Stimulated activated CD4-positive, alpha-beta T cell treated with anti-CD3 and anti-CD28 coated beads, TNF-alpha, amount 100 ng/mL, for 4 hours (primary cell): ENCODE results near the gene PTH2.
"Not testable (repeated sequence)": the region's sequence is repeated elsewhere in the genome, so short reads cannot be mapped to it uniquely, and the experiment has no call there.

Experiments
- DNase-seq, 3 experiments: peaks; one replicate each; pipeline ENCODE4 v3.0.0-alpha.2; 2020; ENCODE audit warnings: low read depth in 3 of 3

PTH2 gene

GRCh38 chr19:49447485-49448431 is 24.5 kb upstream of the PTH2 start:
- no peak for DNase-seq

GRCh38 chr19:49445997-49446396 is 22.8 kb upstream of the PTH2 start:
- DNase-seq, result no peak

- not testable (repeated sequence) for DNase-seq
Measured at GRCh38 chr19:49444100-49444700, 21.0 kb upstream of the PTH2 start.

GRCh38 chr19:49443366-49444099 is 20.3 kb upstream of the PTH2 start:
- peak; percentile 89 to 90 (median 90) for DNase-seq

DNA sequence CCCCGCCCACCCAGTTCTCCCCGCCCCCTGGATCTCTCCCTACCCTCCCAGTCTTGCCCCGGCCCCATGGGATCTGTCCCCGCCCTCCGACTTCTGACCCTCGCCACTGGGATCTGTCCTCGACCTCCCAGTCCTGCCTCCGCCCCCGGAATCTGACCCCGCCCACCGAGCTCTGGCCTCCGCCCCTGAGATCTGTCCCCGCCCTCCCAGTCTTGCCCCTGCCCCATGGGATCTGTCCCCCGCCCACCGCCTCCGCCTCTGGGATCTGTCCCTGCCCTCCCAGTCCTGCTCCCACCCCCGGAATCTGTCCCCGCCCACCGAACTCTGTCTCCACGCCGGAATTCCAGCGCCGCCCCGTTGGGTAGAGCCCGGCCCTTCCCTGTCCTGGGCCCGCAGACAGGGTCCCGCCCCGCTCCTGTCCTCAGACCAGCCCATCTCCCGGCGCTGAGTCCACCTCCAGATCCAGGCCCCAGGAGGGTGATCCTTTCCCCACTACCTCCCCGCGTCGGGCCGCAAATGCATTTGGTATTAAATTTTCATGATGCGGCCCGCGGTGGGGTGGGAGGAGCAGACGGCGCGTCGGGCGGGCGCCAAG is 19.6 kb upstream of the PTH2 start:
- peak in 2 of 3 experiments; percentile 28 to 42 for DNase-seq

GRCh38 chr19:49442354-49442753 is 19.1 kb upstream of the PTH2 start:
- DNase-seq, result no peak

GRCh38 chr19:49441960-49442350 is 18.7 kb upstream of the PTH2 start:
- DNase-seq, result no peak

DNA sequence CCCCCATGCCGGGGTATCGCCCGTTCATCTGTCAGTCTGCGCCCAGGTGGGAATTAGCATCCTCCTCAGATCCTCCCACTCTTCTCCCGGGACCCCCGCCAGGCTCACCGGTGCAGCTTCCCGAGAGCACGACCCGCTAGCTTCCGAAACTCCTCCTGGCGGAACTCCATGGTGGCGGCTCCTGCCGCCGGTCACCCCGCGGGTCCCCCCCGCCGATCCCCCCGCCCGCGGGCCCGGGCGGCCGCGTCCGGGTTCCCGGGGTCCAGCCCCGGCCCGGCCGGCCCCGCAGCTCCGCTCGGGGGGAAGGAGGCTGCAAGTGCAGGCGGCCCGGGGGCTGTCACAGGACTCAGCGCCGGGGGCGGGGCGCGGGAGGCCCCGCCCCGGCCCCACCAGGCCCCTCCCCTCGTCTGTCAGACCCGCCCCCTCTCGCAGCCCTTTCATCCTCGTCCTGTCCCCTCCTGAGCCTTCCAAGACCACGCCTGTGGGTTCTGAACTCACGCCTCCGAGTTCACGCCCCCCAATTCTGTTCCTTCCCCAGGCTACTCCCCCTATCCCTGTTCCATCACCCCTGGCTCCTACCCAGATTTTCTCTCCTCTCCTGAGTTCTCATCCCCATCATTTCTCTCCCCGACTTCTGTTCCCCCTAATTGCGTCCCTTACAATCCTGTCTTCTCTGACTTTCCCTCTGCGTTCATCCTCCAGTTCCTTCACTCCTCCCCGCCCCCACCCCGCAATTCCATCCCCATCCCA is 18.1 kb upstream of the PTH2 start, which contains the start of gene SLC17A7:
Gene SLC17A7, minus strand, starts transcription at position 318 of the 750 bp plus-strand sequence. Its CDS starts 148 bp downstream, at position 170.
- no peak for DNase-seq

DNA sequence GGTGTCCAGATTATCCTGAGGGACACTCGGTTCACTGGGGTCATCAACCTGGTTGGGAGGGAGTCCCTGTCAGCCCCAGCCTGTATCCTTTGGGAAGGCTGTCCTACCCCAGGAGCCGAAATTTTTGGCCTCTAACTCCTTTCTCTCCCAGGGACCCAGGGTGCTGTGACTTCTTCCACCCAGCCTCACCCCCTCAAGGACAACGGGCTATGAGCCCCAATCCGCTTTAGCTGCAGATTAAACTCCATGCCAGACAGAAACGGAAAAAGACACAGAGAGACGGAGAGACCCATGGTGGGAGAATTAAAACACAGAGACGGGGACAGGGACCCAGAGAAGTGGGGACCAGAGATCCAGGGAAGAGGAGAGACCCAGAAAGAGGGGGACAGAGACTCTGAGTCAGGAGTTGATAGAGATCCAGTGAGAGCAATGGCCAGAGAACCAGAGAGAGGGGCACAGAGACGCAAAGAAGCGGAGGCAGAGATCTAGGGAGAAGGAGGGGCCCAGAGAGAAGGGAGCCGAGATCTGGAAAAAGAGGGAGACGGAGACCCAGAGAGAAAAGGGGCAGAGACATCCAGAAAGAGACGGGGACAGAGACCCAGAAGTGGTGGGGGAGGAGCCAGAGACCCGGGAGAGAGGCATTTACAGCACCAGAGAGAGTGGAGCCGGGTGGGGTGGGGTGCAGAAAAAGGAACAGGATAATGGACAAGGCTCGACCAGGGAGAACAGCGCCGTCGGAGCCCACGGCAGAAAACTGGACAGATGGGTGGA is 17.4 kb upstream of the PTH2 start:
- no peak for DNase-seq

GRCh38 chr19:49439836-49440235 is 16.6 kb upstream of the PTH2 start:
- no peak for DNase-seq

- DNase-seq, result no peak
Measured at GRCh38 chr19:49438261-49438660, 15.0 kb upstream of the PTH2 start.

DNA sequence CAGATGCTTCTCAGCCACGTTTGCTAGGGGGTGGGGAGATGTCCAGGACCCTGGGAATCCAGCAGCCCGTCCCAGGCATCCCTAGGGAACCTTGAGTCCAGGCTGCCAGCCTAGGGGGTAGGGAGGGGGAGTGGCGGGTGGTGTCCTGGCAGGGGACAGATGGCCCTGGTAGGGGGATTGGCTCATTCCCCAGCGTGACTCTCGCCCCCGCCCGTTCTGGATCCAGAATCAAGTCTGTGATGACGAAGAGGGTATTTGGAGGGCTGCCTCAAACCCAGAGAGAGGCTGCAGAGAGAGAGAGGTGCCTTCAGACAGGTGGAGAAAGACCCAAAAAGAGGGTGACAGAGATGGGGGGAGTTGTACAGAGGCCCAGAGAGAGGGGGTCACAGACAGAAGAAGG is 14.0 kb upstream of the PTH2 start:
- no peak for DNase-seq

DNA sequence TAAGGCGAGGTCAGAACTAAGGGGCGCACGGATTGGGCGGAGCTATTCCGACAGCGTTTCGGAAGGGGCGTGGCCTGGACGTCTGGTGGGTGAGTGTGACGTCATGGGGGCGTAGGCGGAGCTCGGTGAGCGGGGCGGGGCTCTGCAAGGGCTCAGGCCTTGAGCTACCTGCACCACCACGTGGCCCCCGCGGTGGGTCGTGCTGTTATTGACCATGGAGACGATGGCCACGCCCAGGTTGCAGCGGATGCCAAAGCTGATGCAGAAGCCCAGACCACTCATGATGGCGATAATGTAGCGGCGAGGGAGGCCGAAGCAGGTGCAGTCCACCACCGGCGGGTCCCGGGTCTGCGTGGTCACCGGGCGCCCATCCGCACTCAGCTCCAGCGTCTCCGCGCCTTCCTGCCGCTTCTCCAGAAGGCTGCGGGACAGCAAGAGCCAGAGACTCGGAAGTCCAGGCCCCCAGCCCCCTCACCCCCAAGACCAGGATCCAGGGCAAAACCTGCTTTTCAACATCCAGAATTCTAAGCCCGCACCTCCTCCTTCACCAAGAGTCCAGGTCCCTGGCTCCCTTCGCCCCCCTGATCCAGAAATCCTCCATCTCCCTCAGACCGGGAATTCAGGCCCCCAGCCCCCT is 13.3 kb upstream of the PTH2 start:
- no peak for DNase-seq

GRCh38 chr19:49435670-49436069 is 12.4 kb upstream of the PTH2 start:
- no peak for DNase-seq

- DNase-seq, result no peak
Measured at GRCh38 chr19:49434907-49435583, 11.8 kb upstream of the PTH2 start.

- no peak for DNase-seq
Measured at GRCh38 chr19:49433240-49433901, 10.1 kb upstream of the PTH2 start.

GRCh38 chr19:49432141-49433073 is 9.2 kb upstream of the PTH2 start:
- DNase-seq, result no peak

DNA sequence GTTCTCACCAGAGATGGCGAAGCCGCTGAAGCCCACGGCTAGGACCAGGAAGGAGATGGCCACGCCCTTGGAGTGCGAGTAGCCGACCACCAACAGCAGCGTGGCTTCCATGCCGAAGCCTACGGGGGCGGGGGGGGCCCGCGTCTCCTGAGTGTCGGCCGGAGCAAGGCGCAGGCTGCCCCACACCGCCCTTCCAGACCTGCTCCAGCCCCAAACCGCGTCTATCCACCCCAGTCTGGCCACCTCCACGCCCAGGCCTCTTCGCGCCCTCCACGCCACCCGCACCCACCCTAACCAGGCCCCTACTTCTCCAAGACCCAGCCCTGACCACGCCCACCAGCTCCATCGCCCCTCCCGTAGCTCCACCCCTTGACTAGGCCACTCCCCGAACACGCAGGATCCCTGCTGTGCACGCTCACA is 8.1 kb upstream of the PTH2 start:
- no peak for DNase-seq
